H1 (cell line): ENCODE measurements around the gene CEP41.

Source experiments
- CTCF ChIP-seq, 3 experiments: IDR thresholded peaks; 1 replicate in 2 of 3; 2 replicates in 1 of 3; pipeline versions ENCODE4 v1.5.1 to v1.6.1; 2011; ENCODE audit warnings: low read length in 3 of 3, mild to moderate bottlenecking in 3 of 3, inconsistent platforms in 2 of 3, low read depth in 1 of 3, moderate library complexity in 1 of 3; ENCODE audit not compliant: insufficient read depth in 1 of 3; ENCODE audit errors: control extremely low read depth in 1 of 3
- POLR2A ChIP-seq, 2 experiments: IDR thresholded peaks; 1 replicate in 1 of 2; 2 replicates in 1 of 2; pipeline ENCODE4 v1.6.1; 2011; ENCODE audit warnings: low read depth in 2 of 2, low read length in 2 of 2, mild to moderate bottlenecking in 2 of 2; ENCODE audit errors: control extremely low read depth in 1 of 2

- TF ChIP-seq POLR2A (IDR thresholded peaks at IDR 0.05; ENCODE audit: control extremely low read depth in 1 of 2, low read depth in 2 of 2, low read length in 2 of 2) (no peak), CTCF (IDR thresholded peaks at IDR 0.05; ENCODE audit: control extremely low read depth in 1 of 3, insufficient read depth in 1 of 3, low read depth in 1 of 3, low read length in 3 of 3) (no peak)
These were observed 40.7 kb downstream of the CEP41 start for GRCh38 chr7:130400120-130400572.
